GM21515 (cell line): Measurements from ENCODE around the gene RPS6KL1.

Experiments used
- ATAC-seq: cut with Tn5 transposase; IDR thresholded peaks from one replicate; pipeline ENCODE4 v1.9.1; 2021; ENCODE audit not compliant: unreplicated experiment

Gene RPS6KL1

GRCh38 chr14:74859757-74860552 is 63.1 kb downstream of the RPS6KL1 start:
- ATAC-seq = no peak

GRCh38 chr14:74858022-74858421 is 65.0 kb downstream of the RPS6KL1 start:
- ATAC-seq = no peak

GRCh38 chr14:74856366-74856765 is 66.7 kb downstream of the RPS6KL1 start:
- ATAC-seq = no peak

GRCh38 chr14:74855945-74856344 is 67.1 kb downstream of the RPS6KL1 start:
- no peak for ATAC-seq

- ATAC-seq = no peak
These were observed 68.0 kb downstream of the RPS6KL1 start for GRCh38 chr14:74855021-74855420.
